Astrocyte (in vitro differentiated cells and primary cell): ENCODE measurements around the gene PELI1. TPM values are rescaled to one million over a fixed set of nuclear protein-coding genes. Genes with fewer than 3 reads are reported as not detected.

Source experiments
- DNase-seq: peaks from one replicate; pipeline ENCODE4 v3.0.0-alpha.2; 2010; ENCODE audit warnings: low read depth
- FAIRE-seq: peaks from 2 replicates; lab custom pipeline; 2011; peaks lifted over from hg19 to GRCh38; lab: Jason Lieb, UNC
- H2AFZ ChIP-seq: 2 replicates; pipeline ENCODE4 v1.6.0; 2012; ENCODE audit warnings: low read depth, low read length, inconsistent platforms
- H3K27ac ChIP-seq: 2 replicates; pipeline ENCODE4 v1.5.1; 2011; ENCODE audit warnings: low read depth, low read length, inconsistent platforms
- H3K27me3 ChIP-seq: 2 replicates; pipeline ENCODE4 v1.6.0; 2011; ENCODE audit warnings: low read length, inconsistent platforms; ENCODE audit not compliant: insufficient read depth
- H3K36me3 ChIP-seq: 2 replicates; pipeline ENCODE4 v1.5.1; 2011; ENCODE audit warnings: low read length, inconsistent platforms; ENCODE audit not compliant: insufficient read depth
- H3K4me1 ChIP-seq: 2 replicates; pipeline ENCODE4 v1.5.1; 2011; ENCODE audit warnings: low read length, inconsistent platforms; ENCODE audit not compliant: insufficient read depth
- H3K4me2 ChIP-seq: 2 replicates; pipeline ENCODE4 v1.6.0; 2012; ENCODE audit warnings: low read length, inconsistent platforms
- H3K4me3 ChIP-seq: 2 replicates; pipeline ENCODE4 v1.5.1; 2011; ENCODE audit warnings: low read depth, mild to moderate bottlenecking, low read length, inconsistent platforms; ENCODE audit not compliant: insufficient read depth
- H3K79me2 ChIP-seq: 2 replicates; pipeline ENCODE4 v1.6.0; 2012; ENCODE audit warnings: mild to moderate bottlenecking, low read length, inconsistent platforms; ENCODE audit not compliant: insufficient read depth
- H3K9ac ChIP-seq: 2 replicates; pipeline ENCODE4 v1.6.0; 2012; ENCODE audit warnings: mild to moderate bottlenecking, low read length, inconsistent platforms
- H3K9me3 ChIP-seq: 2 replicates; pipeline ENCODE4 v1.5.1; 2012; ENCODE audit warnings: low read depth, mild to moderate bottlenecking, low read length, inconsistent platforms; ENCODE audit not compliant: insufficient read depth
- H4K20me1 ChIP-seq: 2 replicates; pipeline ENCODE4 v1.6.0; 2012; ENCODE audit warnings: low read length, inconsistent platforms; ENCODE audit not compliant: insufficient read depth
- H3K27ac Mint-ChIP-seq: one replicate; pipeline ENCODE4 v1.8.0; 2021; ENCODE audit warnings: mild to moderate bottlenecking, mixed read lengths; ENCODE audit not compliant: unreplicated experiment
- H3K27me3 Mint-ChIP-seq: one replicate; pipeline ENCODE4 v1.8.0; 2021; ENCODE audit warnings: low read depth, mixed read lengths; ENCODE audit not compliant: unreplicated experiment
- H3K36me3 Mint-ChIP-seq: one replicate; pipeline ENCODE4 v1.8.0; 2021; ENCODE audit warnings: low read depth, mixed read lengths; ENCODE audit not compliant: unreplicated experiment
- H3K4me1 Mint-ChIP-seq: one replicate; pipeline ENCODE4 v1.8.0; 2021; ENCODE audit warnings: low read depth, mixed read lengths; ENCODE audit not compliant: unreplicated experiment
- H3K4me3 Mint-ChIP-seq: one replicate; pipeline ENCODE4 v1.8.0; 2021; ENCODE audit warnings: mild to moderate bottlenecking, moderate library complexity, mixed read lengths; ENCODE audit not compliant: unreplicated experiment
- H3K9me3 Mint-ChIP-seq: one replicate; pipeline ENCODE4 v1.8.0; 2021; ENCODE audit warnings: mild to moderate bottlenecking, mixed read lengths; ENCODE audit not compliant: unreplicated experiment
- EZH2 ChIP-seq: IDR thresholded peaks from 2 replicates; pipeline ENCODE4 v1.6.1; 2012; ENCODE audit warnings: mild to moderate bottlenecking, low read length, inconsistent platforms; ENCODE audit not compliant: insufficient read depth
- total RNA-seq: library from RNA; stranded (reverse); gene quantifications from 2 replicates; pipeline ENCODE4 v1.2.1, GENCODE V29; 2021
- TF ChIP-seq, protein P1 (sequence below): IDR thresholded peaks from 2 replicates; pipeline ENCODE4 v1.5.1; 2011; ENCODE audit warnings: low read depth, mild to moderate bottlenecking, inconsistent platforms, low read length, moderate library complexity; ENCODE audit not compliant: insufficient read depth

Gene PELI1
- total RNA-seq, 1 donor from 2014 or later = 23.8 TPM

DNA sequence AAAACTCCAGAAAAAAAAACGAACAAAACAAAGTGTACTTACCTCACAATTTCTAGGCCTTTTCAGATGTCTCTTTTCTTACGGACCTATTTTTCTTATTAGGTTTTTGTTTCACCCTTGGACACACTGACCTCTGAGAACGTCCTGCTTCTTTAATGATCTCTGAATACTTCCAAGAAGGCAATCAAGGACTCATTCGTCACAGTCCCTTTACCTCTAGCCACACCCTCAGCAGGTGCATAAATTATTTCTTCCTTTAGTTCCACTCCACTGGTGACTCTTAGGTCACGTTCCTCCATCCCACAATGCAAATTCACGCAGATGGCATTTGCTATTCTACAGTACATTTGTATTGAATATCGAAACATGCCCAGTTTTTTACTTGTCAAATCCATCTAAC, 21.9 kb downstream of the PELI1 start:
- H3K36me3 Mint-ChIP-seq = no peaks in the 10 kb centered on the region
- H3K27ac ChIP-seq = no peak overlapping the region
- H3K4me1 Mint-ChIP-seq = peaks cover 5% of the 10 kb centered on the region
- H3K27me3 ChIP-seq = no peaks in the 10 kb centered on the region
- H3K9ac ChIP-seq = no peak overlapping the region
- H3K79me2 ChIP-seq = peaks cover 42% of the 10 kb centered on the region
- no peak for DNase-seq
- TF ChIP-seq, protein P1, sequence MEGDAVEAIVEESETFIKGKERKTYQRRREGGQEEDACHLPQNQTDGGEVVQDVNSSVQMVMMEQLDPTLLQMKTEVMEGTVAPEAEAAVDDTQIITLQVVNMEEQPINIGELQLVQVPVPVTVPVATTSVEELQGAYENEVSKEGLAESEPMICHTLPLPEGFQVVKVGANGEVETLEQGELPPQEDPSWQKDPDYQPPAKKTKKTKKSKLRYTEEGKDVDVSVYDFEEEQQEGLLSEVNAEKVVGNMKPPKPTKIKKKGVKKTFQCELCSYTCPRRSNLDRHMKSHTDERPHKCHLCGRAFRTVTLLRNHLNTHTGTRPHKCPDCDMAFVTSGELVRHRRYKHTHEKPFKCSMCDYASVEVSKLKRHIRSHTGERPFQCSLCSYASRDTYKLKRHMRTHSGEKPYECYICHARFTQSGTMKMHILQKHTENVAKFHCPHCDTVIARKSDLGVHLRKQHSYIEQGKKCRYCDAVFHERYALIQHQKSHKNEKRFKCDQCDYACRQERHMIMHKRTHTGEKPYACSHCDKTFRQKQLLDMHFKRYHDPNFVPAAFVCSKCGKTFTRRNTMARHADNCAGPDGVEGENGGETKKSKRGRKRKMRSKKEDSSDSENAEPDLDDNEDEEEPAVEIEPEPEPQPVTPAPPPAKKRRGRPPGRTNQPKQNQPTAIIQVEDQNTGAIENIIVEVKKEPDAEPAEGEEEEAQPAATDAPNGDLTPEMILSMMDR = no peak
- TF ChIP-seq EZH2 = no peak
- no peak overlapping the region for H2AFZ ChIP-seq
- no peak for FAIRE-seq
- no peaks in the 10 kb centered on the region for H3K36me3 ChIP-seq
- H4K20me1 ChIP-seq = peaks cover 6% of the 10 kb centered on the region
- no peaks in the 10 kb centered on the region for H3K4me1 ChIP-seq
- H3K4me3 Mint-ChIP-seq = no peak overlapping the region
- H3K4me2 ChIP-seq = no peak overlapping the region
- H3K9me3 ChIP-seq = no peaks in the 10 kb centered on the region
- no peak overlapping the region for H3K27ac Mint-ChIP-seq
- no peaks in the 10 kb centered on the region for H3K27me3 Mint-ChIP-seq
- no peak overlapping the region for H3K4me3 ChIP-seq
- no peaks in the 10 kb centered on the region for H3K9me3 Mint-ChIP-seq

- H3K27ac ChIP-seq = no peak overlapping the region
- H3K27me3 ChIP-seq = no peaks in the 10 kb centered on the region
- Mint-ChIP-seq H3K4me1 (peaks cover 9% of the 10 kb centered on the region), H3K27me3 (no peaks in the 10 kb centered on the region), H3K9me3 (no peaks in the 10 kb centered on the region), H3K27ac (no peak overlapping the region), H3K4me3 (no peak overlapping the region), H3K36me3 (no peaks in the 10 kb centered on the region)
- FAIRE-seq = no peak
- H3K79me2 ChIP-seq = peaks cover 38% of the 10 kb centered on the region
- H3K9me3 ChIP-seq = no peaks in the 10 kb centered on the region
- H4K20me1 ChIP-seq = peaks cover 6% of the 10 kb centered on the region
- H3K4me1 ChIP-seq = no peaks in the 10 kb centered on the region
- H3K9ac ChIP-seq = no peak overlapping the region
- no peak overlapping the region for H2AFZ ChIP-seq
- DNase-seq = no peak
- no peak overlapping the region for H3K4me2 ChIP-seq
- H3K4me3 ChIP-seq = no peak overlapping the region
- no peaks in the 10 kb centered on the region for H3K36me3 ChIP-seq
- no peak for TF ChIP-seq EZH2
- TF ChIP-seq, protein P1 = no peak
These were observed 23.3 kb downstream of the PELI1 start for GRCh38 chr2:64120928-64121327.

- Histone ChIP-seq H3K27ac (no peak overlapping the region), H3K9me3 (no peaks in the 10 kb centered on the region), H3K36me3 (no peaks in the 10 kb centered on the region), H3K9ac (no peak overlapping the region), H3K79me2 (peaks cover 39% of the 10 kb centered on the region), H3K27me3 (no peaks in the 10 kb centered on the region), H3K4me2 (no peak overlapping the region), H2AFZ (no peak overlapping the region), H3K4me1 (no peaks in the 10 kb centered on the region), H3K4me3 (no peak overlapping the region), H4K20me1 (peaks cover 6% of the 10 kb centered on the region)
- no peak for TF ChIP-seq EZH2
- TF ChIP-seq, protein P1 = no peak
- DNase-seq = no peak
- FAIRE-seq = no peak
- no peaks in the 10 kb centered on the region for H3K36me3 Mint-ChIP-seq
- H3K9me3 Mint-ChIP-seq = no peaks in the 10 kb centered on the region
- H3K4me1 Mint-ChIP-seq = peaks cover 13% of the 10 kb centered on the region
- no peak overlapping the region for H3K4me3 Mint-ChIP-seq
- no peaks in the 10 kb centered on the region for H3K27me3 Mint-ChIP-seq
- H3K27ac Mint-ChIP-seq = no peak overlapping the region
These were observed 24.2 kb downstream of the PELI1 start for GRCh38 chr2:64120008-64120407.
